OCI-LY3 (cell line): ENCODE measurements around the gene FSTL4.

Experiments
- EZH2phosphoT487 ChIP-seq: fragments of 200-600 bp; shearing (Covaris generic); IDR thresholded peaks from 2 replicates; pipeline ENCODE4 v1.6.1; 2018; ENCODE audit warnings: antibody characterized with exemption, mixed run types, low read depth
- TF ChIP-seq, protein P1 (sequence below): fragments of 200-600, 300-600 bp; sonication (generic); IDR thresholded peaks from 2 replicates; pipeline ENCODE4 v1.5.1; 2014; ENCODE audit warnings: antibody characterized with exemption, low read length, low read depth

DNA sequence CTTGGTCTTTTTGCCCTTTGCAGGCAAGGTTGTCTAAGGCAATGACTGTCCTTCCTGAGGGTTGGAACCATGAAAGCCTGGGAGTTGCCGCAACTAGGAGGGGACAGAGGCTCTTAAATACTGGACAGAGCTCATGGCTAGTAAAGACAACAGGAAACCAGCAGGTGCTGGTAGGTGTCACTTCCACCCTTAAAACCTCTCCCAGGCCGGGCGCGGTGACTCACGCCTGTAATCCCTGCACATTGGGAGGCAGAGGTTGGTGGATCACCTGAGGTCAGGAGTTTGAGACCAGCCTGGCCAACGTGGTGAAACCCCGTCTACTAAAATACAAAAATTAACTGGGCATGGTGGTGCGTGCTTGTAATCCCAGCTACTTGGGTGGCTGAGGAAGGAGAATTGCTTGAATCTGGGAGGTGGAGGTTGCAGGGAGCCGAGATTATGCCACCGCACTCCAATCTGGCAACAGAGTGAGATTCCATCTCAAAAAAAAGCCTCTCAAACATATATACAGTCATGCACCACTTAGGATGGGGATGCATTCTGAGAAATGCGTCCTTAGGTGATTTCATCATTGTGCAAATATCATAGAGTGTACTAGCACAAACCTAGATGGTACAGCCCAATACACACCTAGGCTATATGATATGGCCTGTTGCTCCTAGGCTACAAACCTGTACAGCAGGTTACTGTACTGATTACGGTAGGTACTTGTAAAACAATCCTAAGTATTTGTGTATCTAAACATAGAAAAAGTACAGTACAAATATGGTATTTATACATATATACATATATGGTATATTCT, 457.9 kb downstream of the FSTL4 start:
- TF ChIP-seq, protein P1, sequence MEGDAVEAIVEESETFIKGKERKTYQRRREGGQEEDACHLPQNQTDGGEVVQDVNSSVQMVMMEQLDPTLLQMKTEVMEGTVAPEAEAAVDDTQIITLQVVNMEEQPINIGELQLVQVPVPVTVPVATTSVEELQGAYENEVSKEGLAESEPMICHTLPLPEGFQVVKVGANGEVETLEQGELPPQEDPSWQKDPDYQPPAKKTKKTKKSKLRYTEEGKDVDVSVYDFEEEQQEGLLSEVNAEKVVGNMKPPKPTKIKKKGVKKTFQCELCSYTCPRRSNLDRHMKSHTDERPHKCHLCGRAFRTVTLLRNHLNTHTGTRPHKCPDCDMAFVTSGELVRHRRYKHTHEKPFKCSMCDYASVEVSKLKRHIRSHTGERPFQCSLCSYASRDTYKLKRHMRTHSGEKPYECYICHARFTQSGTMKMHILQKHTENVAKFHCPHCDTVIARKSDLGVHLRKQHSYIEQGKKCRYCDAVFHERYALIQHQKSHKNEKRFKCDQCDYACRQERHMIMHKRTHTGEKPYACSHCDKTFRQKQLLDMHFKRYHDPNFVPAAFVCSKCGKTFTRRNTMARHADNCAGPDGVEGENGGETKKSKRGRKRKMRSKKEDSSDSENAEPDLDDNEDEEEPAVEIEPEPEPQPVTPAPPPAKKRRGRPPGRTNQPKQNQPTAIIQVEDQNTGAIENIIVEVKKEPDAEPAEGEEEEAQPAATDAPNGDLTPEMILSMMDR: no peak
- TF ChIP-seq EZH2phosphoT487: no peak
